Effector memory CD4-positive, alpha-beta T cell (primary cell): ENCODE results near the gene SMCO2.

Source experiments
- DNase-seq, 3 donors: peaks; one replicate each; pipeline ENCODE4 v3.0.0-alpha.2; 2020
- H3K27ac ChIP-seq: 2 replicates; pipeline ENCODE4 v1.7.0; 2013; ENCODE audit warnings: mild to moderate bottlenecking, low read length, moderate library complexity; ENCODE audit not compliant: insufficient read depth, poor library complexity, severe bottlenecking
- H3K27me3 ChIP-seq: replicated peaks from 2 replicates; pipeline ENCODE4 v1.7.0; 2013; ENCODE audit warnings: mild to moderate bottlenecking, low read length; ENCODE audit not compliant: insufficient read depth, control insufficient read depth, poor library complexity, severe bottlenecking
- H3K36me3 ChIP-seq: 2 replicates; pipeline ENCODE4 v1.7.0; 2013; ENCODE audit warnings: mild to moderate bottlenecking, low read length, moderate library complexity; ENCODE audit not compliant: control insufficient read depth, insufficient read depth
- H3K4me1 ChIP-seq: 2 replicates; pipeline ENCODE4 v1.7.0; 2013; ENCODE audit warnings: low read length, mild to moderate bottlenecking; ENCODE audit not compliant: control insufficient read depth, insufficient read depth, poor library complexity, severe bottlenecking
- H3K4me3 ChIP-seq: 2 replicates; pipeline ENCODE4 v1.7.0; 2013; ENCODE audit warnings: low read length, low read depth, mild to moderate bottlenecking; ENCODE audit not compliant: insufficient read depth, poor library complexity, severe bottlenecking
- H3K9me3 ChIP-seq: 2 replicates; pipeline ENCODE4 v1.7.0; 2013; ENCODE audit warnings: mild to moderate bottlenecking, low read length, moderate library complexity; ENCODE audit not compliant: control insufficient read depth

SMCO2 gene

GRCh38 chr12:27547592-27547991 is 101.1 kb downstream of the SMCO2 start:
- no peaks in the 10 kb centered on the region for H3K27me3 ChIP-seq
- H3K36me3 ChIP-seq, result no peaks in the 10 kb centered on the region
- no peak overlapping the region for H3K27ac ChIP-seq
- no peaks in the 10 kb centered on the region for H3K9me3 ChIP-seq
- no peak overlapping the region for H3K4me3 ChIP-seq
- no peak for DNase-seq
- no peaks in the 10 kb centered on the region for H3K4me1 ChIP-seq

- H3K4me1 ChIP-seq, result no peaks in the 10 kb centered on the region
- no peak overlapping the region for H3K27ac ChIP-seq
- H3K36me3 ChIP-seq, result no peaks in the 10 kb centered on the region
- DNase-seq, result no peak
- H3K4me3 ChIP-seq, result no peak overlapping the region
- H3K27me3 ChIP-seq, result no peaks in the 10 kb centered on the region
- H3K9me3 ChIP-seq, result no peaks in the 10 kb centered on the region
These were observed 102.0 kb downstream of the SMCO2 start for GRCh38 chr12:27548301-27549199.

GRCh38 chr12:27549236-27549800 is 102.8 kb downstream of the SMCO2 start:
- Histone ChIP-seq H3K27me3 (no peaks in the 10 kb centered on the region), H3K9me3 (no peaks in the 10 kb centered on the region), H3K4me3 (no peak overlapping the region), H3K36me3 (no peaks in the 10 kb centered on the region), H3K4me1 (no peaks in the 10 kb centered on the region), H3K27ac (no peak overlapping the region)
- DNase-seq, result no peak

DNA sequence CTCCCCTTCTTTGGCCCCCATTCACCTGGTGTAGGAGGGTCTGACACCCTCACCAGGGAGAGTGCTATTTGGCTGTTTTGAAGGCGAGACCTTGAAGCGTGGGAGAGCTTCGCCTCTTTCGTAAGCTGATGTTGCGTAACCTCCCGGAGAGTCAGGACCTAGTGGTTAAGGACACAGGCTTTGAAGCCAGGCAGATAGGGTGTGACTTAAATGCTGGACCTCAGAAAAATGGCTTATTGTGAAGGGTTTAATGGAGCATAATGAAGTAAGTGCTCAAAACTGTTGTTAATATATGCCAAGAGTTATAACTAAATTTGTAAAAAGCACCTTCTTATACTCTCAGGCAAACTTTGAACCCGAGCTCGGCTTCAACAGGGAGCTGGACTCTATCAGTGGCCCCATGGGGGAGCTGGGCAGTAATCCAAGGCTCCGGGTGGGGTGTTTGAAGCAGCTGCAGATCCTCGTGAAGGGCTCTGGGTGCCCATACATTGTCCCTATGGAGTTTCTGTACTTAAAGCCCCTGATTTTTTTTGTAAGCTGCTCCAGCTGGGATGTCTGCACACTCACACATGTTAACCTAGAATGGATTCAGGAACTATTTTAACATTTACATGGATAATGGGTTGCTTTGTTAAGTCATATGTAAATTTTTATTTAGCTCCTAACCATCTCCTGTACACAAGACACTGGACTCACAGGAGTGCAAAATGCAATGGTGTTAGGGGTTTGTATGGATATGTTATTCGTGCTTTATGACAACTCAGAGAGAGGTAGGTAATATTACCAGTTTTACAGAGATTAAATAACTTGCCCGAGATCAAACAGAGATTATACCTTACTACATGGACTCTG is 103.5 kb downstream of the SMCO2 start:
- Histone ChIP-seq H3K4me1 (no peaks in the 10 kb centered on the region), H3K27ac (no peak overlapping the region), H3K27me3 (no peaks in the 10 kb centered on the region), H3K4me3 (no peak overlapping the region), H3K36me3 (no peaks in the 10 kb centered on the region), H3K9me3 (no peaks in the 10 kb centered on the region)
- DNase-seq, result no peak

- Histone ChIP-seq H3K4me3 (no peak overlapping the region), H3K27ac (no peak overlapping the region), H3K27me3 (no peaks in the 10 kb centered on the region), H3K9me3 (no peaks in the 10 kb centered on the region), H3K4me1 (no peaks in the 10 kb centered on the region), H3K36me3 (no peaks in the 10 kb centered on the region)
- no peak for DNase-seq
These were observed 104.1 kb downstream of the SMCO2 start for GRCh38 chr12:27550653-27550975.

DNA sequence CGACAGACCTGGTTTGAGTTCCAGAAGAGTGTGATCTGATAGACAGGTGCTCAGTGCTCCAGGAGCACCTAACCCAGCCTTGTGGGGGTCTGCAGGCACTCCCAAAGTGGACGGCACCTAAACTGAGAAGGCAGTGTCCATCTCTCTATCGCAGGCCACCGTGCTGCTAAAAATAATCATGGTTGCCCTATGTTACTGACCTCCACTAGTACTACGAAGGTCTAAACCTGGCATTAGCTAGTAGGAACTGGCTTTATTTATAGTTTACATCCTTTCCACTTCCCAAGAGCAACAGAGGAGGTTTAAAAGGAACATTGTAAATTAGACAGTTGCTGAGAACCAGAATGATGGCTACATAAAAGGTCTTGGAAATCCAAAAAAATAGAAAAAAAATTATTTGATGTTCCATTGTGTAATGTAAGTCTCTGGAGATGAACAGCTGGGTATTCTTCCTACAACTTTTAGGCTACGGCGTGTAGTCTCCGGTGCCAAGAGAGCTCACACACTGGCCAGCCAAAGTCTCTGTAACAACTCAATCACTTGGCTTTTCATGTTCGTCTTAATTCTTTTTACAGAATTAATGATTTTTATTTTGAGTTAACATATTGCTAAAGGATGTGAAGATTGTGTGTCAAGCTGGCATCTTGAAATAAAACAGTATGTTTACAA is 104.8 kb downstream of the SMCO2 start:
- Histone ChIP-seq H3K27me3 (no peaks in the 10 kb centered on the region), H3K4me1 (no peaks in the 10 kb centered on the region), H3K9me3 (no peaks in the 10 kb centered on the region), H3K27ac (no peak overlapping the region), H3K36me3 (no peaks in the 10 kb centered on the region), H3K4me3 (no peak overlapping the region)
- DNase-seq, result no peak
